NCI-H2081 treated with DMSO at 0.1 percent for 48 hours (cell line): ENCODE measurements around the gene PCDH12.
"Not testable (repeated sequence)": the region's sequence is repeated elsewhere in the genome, so short reads cannot be mapped to it uniquely, and the experiment has no call there.

Source experiments
- DNase-seq: peaks from one replicate; lab custom pipeline; 2025; lab: John Stamatoyannopoulos, UW

Gene PCDH12

DNA sequence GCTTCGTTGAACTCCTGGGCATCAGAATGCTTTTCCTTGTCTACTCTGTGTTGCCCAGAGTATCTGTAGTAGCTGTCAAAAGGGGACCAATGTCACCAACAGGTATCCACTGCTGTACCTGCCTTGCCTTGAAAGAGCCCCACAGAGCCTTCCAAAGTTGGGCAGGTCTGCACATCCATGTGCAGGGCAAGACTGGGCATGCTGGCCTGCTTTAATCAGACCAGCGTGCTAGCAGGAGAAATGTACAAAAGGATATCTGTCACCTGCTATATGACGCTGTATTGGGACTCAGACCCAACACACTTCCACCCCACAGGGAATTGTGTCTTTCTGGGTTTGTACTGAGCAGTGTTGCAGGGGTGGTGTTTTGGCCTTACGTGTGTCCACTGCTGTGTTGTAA is 22.5 kb downstream of the PCDH12 start:
- no peak for DNase-seq

DNA sequence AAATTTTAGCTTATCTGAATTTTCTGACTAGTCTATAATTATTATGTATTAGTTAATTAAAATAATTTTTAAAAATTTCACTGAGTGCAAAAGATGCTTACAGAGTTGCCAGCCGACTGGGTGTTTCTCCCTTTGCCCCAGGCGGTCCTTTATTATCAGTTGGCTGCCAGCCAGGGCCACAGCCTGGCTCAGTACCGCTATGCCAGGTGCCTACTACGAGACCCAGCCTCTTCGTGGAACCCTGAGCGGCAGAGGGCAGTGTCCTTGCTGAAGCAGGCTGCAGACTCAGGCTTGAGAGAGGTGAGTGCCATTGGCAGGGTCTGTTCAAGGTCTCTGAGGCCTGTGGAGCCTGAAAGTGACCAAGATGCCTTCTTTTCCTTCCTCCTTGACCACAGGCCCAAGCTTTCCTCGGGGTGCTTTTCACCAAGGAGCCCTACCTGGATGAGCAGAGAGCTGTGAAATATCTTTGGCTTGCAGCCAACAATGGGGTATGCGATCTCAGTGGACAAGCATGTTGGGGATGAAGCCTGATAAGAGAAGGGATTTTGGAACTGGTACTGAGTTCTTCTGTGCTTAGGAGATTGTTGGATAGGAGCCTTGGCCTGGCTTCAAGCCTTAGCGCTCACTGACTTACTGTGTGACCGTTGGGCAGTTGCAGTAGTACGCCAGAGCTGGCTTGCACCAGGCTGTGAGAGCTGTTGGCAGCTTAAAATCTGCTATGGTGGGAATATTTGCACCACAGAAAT is 23.7 kb downstream of the PCDH12 start:
- DNase-seq = no peak

DNA sequence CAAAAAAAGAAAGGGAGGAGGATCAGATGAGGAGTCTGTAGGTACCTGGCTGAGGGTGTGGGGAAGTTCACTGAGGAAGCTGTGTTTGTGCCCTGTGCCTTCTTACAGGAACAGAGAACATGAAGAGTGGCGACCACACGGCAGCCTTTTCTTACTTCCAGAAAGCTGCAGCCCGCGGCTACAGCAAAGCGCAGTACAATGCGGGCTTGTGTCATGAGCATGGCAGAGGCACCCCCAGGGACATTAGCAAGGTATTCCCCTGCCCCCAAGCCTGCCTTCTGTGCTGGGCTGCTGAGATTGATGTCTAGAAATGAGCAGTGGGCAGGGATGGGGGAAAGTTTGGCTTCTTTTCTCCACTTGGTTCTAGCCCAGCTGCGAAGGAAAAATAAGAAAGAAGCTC is 24.9 kb downstream of the PCDH12 start:
- no peak for DNase-seq

DNA sequence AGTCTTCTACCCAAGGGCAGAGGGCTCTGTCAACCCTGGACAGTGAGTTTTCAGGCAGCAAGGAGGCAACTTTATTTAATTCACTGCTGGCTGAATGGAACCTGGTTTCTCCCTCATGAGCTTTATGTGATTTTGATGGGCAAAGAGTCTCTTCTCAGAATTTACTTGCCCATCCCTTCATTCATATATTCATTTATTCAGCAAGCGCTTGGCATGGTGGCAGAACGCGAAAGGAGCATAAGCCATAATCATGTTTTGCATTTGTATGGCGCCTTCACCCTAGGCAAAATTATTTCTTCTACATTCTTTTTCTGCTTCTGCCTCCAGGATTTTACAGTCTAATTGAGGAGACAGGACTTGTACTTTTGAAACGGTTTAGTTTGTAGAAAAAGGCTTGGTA is 26.3 kb downstream of the PCDH12 start:
- DNase-seq = no peak

DNA sequence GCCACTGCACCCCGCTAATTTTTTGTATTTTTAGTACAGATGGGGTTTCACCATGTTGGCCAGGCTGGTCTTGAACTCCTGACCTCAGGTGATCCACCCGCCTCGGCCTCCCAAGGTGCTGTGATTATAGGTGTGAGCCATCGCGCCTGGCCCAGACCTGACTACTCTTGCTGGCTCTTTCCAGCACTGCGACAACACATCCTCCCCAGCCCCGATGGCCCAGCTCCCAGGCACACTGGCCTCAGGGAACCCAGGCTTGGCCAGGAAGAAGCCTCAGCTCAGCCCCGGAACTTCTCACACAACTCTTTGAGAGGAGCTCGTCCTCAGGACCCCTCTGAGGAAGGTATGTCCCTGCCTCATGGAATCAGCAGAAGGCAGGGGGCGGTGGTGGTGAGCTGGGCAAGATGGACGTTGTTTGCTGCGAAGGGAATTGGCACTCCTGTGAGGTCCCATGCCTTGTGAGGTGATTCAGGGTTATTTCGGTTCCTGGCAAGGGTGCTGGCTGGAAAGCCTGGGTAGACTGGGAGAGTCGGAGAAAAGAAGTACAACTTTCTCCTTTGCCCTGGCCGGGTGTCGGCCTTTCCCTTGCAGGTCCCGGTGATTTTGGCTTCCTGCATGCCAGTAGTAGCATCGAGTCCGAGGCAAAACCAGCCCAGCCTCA is 28.5 kb downstream of the PCDH12 start:
- DNase-seq = no peak

DNA sequence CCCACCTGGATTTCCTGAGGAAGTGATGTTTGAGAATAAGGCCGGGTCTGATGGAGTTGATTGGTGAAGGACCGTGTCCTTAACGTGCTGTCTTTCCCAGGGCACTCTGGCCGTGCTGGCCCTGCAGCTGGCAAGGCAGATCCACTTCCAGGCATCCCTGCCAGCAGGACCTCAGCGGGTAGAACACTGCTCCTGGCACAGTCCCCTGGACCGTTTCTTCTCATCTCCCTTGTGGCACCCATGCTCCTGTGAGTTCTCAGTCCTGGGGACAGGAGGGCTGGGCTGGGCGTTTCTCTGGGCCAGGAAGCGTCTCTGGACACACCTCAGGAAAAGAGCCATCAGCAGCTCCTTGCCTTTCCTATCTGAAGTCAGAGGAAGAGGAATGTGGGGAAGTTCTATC is 30.0 kb downstream of the PCDH12 start:
- DNase-seq = no peak

DNA sequence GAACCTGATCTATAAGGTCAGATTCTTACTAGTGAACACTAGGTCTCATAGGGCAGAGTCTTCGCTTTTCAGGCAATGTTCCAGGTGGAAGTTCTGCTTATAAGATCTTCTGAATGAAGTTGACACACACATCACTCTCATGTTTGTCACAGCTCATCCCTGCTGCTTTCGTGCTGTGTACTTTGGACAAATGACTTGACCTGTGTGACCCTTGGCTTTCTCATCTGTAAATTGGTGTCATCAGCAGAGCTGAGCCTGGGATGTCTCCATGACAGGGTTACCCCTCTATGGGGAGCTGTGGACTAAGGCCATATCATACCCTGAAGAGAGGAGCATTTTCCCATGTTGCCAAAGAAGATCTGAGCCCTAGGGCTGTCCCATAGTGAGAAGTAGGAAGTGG is 31.6 kb downstream of the PCDH12 start:
- DNase-seq = no peak

DNA sequence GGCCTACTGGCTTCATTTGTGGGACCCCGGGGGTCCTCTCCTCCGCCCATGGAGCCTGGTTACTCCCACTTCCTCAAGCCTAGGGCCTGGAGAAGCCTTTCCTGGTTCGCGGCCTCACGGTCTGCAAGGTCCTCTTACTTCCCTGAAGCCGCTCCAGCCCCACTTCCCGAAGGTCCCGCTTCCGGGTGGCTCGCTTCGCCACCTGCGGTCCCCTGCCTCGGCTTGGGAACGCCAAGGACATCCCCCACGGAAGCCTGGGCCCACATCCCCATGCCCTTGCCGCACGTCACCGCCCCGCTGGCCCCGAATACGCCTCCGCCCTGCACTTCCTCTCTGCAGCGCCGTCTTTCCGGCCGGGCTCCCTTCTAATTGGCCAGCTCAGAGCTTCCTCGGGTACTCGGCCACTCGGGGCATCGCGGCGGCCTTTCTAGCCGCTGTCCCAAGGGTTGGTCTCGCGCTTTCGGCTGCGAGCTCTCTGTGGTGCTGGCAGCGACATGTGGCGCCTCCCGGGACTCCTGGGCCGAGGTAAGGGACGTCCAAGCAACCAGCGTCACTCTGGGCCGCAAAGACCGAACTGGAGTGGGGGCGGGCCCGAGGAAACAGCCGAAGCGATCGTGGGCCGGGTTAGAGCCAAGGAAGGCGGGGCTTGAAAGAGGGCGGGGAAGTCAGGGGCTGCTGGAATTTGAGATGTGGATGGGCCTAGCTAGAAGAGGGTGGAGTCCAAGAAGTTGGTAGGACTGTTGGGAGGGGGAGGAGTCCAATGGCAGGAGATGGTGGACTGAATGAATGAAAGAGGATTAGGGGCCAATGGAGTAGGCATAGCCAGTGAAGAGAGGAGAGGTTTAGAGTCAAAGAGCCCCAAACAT is 34.3 kb downstream of the PCDH12 start, which contains the start of gene DELE1:
Gene DELE1, plus strand, starts transcription at position 424 of the 866 bp plus-strand sequence. Its CDS starts 71 bp downstream, at position 495.
- no peak for DNase-seq

DNA sequence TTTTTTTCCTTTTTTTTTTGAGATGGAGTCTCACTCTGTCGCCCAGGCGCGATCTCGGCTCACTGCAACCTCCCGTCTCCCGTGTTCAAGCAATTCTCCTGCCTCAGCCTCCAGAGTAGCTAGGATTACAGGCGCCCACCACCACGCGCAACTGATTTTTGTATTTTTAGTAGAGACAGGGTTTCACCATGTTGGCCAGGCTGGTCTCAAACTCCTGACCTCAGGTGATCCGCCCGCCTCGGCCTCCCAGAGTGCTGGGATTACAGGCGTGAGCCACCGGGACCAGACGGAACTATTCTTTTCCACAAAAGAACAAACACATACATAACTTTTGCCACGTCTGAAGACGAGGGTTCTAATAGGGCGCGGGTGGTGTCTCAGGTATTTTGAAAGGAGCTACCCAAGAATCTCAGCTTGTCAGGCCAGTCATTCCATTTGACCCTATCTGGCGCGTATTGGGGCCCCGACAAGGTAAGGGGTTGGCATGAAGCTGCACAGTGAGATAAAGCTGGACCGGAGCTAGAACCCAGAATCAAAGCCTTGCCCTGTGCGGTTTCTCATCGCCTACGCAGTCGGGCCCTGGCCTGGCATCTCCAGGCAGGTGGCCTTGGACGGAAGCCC is 35.1 kb downstream of the PCDH12 start:
- not testable (repeated sequence) for DNase-seq

DNA sequence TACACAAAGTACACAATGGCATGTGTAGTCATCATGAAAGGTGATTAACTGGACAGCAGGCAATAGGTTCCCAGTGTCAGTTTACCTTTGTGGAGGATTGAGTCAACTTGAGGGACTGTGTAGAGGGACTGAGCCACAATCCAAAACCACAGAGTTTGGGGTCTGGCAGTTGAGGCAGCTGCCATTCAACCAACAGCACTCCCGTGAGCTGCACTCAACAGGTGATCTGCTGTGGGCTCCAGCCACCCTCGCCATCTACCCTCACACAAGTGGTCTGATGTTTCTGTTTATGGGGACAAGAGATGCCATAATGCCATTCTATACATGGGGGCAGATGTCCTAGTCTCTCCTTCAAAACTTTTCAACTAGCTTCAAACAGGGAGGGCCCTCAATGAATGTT is 37.2 kb downstream of the PCDH12 start:
- no peak for DNase-seq

DNA sequence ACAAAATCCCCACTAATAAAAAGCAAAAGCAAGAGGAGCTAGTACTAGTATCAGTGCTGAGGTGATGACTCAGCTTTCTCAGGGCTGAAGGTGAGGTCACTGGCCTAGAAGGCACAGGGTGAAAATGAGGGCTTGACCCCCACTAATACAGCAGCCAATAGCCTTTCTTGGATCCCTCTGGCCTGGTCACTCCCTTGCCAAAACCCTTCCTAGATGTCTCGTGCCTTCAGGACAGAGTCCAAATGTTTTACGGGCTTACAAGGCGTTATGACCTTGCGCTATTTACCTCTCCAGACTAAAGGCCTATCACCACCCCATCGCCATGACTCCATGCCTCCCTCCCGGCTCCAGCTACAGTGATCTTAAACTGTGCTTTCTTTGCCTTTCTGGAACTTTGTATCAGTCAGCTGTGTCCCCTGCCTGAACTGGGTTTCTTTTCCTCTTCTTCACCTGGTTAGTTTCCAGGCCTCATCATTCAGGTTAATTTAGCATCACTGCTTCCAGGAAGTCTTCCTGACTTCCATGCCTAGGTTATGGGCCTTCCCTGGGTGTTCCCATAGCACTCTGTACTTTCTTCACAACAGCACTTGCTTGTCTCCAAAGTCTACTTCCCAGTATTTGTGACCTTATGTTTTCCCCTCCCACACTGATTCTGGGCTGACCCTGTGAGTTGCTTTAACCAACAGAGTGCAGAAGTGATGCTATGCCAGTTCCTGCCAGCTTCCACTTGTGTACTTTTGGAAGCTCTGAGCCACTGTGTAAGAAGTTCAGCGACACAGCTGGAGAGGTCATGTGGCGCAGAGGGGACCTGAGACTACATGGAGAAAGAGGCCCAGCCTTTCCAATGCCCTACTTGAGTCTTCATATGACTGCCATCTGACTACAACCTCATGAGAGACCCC is 38.5 kb downstream of the PCDH12 start:
- DNase-seq = no peak

DNA sequence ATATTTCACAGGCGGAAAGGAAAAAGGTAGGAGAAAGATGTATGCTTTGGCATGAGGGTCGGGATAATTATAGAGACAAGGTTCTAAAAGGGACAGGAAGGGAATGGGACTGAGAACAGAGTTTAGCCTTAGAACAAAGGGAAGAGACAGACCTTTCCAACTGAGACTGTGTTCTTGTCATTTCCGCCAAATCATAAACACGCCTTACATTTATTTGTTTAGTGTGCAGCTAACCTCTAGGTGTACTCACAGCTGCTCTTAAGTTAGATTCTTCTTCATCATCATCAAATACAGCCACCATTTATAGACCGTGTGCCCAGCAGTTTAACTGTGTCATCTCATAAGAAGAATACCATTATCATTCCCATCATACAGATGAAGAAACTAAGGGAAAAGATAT is 40.2 kb downstream of the PCDH12 start:
- DNase-seq = no peak

DNA sequence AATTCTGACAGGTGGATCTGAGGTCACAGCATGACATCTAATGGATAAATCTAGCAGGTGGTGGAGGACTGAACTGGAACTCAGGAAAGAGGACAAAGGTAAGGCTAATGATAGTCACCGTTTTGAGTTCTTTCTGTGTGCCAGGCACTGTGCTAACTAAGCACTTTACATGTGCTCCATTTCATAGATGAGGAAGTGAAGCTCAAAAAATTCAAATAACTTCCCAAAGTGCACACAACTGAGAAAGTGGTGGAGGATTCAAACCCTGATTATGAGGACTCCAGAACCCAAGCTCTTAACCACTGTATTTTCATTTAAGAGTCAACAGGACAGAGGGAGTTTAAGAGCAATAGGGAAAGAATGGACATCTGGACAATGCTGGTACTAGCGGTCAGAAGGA is 41.5 kb downstream of the PCDH12 start:
- DNase-seq = no peak

DNA sequence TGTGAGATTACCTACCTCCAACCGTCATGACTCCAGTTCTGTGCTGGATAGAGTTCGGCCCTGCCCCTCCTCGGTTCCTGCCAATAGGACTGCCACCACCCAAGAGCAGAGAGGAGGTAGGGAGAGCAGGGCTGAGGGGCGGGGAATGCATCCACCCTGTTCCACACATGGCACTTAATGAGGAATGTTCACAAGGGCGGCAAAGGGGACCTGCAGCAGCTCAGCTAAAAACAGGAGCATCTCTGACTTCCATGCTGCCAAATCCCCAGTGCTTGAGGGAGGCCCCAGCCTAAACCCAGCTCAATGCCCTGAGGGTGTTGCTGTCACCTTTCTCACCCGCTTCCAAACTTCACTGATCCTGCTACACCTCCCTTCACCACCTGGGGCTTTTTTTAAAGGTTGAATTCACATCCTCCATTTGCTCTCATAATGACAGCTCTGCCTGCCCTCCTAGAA is 42.1 kb downstream of the PCDH12 start:
- DNase-seq = no peak

DNA sequence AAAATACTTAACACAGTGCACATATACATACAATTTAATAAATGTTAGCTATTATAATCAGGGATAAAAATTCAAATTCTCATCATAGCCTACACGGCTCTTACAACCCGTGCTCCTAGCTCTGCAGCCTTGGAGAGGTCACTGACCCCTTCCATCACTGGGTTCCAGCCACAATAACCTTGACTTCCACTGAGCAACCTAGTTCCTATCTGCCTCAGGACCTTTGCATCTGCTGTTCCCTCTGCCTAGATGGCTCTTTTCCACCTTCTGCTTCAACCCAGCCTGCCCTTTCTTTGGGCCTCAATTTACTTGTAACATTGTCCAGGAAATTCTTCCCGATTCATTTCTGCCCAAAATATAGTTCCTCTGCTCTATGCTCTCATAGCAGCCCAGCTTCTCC is 43.2 kb downstream of the PCDH12 start:
- DNase-seq = no peak

DNA sequence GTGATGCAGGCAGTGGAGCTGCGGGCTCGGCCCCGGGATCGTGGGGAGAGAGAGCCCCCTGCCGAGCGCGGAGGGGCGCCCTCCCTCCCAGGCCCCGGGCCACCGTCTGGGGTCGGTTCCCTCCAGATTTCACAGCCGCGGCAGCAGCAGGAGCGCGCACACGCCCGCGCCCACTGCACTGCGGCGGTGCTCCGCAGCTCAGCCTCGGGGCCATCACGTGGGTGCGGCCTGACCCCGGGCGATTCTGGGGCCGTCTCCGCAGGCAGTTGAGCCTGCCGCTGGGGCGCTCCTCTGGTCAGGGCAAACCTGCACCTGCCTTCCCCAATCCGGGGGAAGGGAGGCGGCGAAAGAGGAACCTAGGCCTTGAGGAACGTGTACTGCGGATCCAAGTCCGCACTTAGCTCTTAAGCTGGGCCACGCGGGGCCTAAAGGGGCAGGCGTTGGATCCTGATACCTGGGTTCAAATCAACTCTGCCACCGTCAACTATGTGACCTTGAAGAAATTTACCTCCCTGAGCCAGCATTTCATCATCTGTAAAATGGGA is 43.7 kb downstream of the PCDH12 start:
- DNase-seq = no peak

DNA sequence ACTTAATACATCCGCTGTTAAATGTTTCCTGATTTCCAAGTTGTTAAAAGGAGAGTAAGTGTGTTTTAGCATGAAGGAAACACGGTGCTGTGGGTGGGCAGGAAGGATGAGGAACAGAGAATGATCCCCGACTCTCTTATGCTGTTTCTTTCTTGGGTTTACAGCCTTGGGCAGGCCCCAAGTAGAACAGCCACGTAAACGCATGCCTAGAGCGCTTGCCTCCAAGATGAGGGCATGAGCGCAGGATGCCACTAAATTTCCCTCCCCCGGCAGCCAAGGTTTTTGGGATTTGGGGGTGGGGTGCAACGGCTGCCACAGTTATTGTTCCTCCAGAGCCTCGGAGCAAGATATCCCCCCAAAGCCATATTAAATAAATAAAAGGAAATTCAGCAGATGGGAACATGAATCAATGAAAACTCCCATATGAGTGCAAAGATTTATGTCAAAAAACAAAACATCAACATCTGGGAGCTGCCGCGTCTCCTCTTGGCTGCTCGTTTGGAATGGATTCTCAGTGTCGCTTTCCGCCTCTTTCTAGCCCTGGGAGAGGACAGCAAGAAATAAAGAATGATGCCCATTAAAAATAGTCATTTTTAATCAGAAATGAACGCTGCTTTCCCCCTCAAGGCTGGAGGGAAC is 44.3 kb downstream of the PCDH12 start:
- DNase-seq = no peak

DNA sequence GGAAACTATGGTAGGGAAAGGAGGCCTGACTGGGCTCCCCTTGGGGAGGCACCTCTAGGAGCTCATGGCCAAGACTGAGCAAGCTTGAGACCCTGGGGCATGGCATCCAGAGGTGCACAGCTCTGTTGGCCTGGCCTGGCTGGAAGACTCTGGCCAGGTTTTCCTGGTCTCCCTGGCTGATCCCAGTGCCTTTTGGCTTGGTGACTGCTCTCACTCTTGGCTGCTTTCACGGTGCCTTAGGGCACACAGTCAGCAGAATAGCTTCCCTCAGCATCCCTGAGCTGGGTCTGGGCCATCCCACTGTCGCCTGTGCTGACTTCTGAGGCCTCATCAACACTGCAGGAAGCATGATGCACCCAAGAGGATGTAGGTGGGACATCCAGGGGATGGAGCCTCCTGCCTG is 47.7 kb downstream of the PCDH12 start:
- DNase-seq = no peak

DNA sequence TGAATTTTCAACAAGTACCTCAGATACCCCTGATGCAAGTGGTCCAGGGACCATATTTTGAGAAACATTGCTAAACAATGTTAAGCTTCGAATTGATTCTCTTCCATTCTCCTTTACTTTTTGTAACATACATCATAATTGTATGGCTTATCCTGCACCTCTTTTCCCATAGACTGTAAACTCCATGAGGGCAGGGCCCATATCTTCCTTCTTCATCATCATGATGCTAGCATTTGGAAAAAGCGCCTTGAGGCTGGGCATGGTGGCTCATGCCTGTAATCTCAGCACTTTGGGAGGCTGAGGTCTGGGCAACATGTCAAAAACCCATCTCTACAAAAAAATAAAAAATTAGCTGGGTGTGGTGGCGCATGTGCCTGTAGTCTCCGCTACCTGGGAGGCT is 48.8 kb downstream of the PCDH12 start:
- no peak for DNase-seq

DNA sequence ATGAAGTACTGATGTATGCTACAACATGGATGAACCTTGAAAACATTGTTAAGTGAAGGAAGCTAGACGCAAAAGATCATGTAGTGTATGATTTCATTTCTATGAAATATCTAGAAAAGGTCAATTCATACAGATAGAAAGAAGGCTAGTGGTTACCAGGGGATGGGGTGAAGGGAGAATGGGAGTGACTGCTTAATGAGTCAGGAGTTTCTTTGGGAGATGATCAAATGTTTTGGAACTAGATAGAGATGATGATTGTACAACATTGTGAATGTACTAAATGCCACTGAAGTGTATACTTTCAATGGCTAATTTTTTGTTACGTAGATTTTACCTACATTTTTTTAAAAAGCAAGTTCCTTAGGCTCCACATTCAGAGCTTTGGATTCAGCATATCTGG is 49.2 kb downstream of the PCDH12 start:
- no peak for DNase-seq
